Right ventricle myocardium superior (tissue), 1 donor: ENCODE results near the gene CEP83. TPM values are rescaled to one million over a fixed set of nuclear protein-coding genes. Genes with fewer than 3 reads are reported as not detected.

Experiments
- ATAC-seq: fragments of 200-7000 bp; cut with Tn5 transposase; one replicate; pipeline ENCODE4 v1.9.1; 2020; ENCODE audit warnings: mild to moderate bottlenecking; ENCODE audit not compliant: poor library complexity
- DNase-seq: peaks from one replicate; pipeline ENCODE4 v3.0.0-alpha.2; 2020
- intact Hi-C: fragments of 100-400 bp; cut with DNase I; formaldehyde crosslinking; loops from one replicate; pipeline ENCODE4 v1.11.2; 2022
- total RNA-seq: library from RNA; stranded (reverse); fragmentation: NEBNext Ultra II Directional; extraction: Animal tissue kit (Norgen Biotek cat#: 25700); gene quantifications from one replicate; pipeline ENCODE4 v1.2.1, GENCODE V29; 2021
- donor health status: DM: no; HTN: yes; CAD: no; lungs with severe emphysema.

Gene CEP83
- total RNA-seq, 1 donor from 2014 or later: 8.5 TPM

DNA sequence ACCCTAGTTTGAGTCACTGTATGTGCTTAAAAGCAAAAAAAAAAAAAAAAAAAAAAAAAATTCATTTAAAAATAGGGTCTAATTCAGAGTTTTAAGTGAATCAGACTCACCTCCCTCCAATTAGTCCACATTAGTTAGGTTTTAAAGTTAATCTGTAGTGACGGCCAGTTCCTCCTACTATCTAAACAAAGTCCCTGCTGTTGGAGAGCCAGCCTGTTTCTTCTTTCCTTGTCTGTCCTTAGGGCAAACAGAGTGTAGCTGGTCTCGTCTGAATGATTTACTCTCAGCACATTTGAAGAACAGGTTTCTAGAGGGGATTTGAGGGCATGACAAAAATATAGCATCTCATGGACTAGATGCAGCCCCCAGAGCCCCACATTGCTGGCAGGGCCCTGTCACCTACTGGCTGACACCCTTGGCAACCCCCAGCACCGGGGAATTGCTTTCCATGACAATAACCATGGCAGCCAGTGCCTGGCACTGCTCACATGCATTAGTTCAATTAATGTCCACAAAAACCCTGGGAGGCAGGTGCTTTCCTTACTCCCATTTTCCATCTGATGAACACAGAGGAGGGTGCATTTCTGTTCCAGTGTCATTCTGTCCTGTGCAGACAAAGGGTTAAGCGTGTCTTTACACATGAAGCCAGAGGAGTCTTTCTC is 173.0 kb downstream of the CEP83 start:
- intact Hi-C loops: no loop called here
- ATAC-seq: no peak
- no peak for DNase-seq

GRCh38 chr12:94285943-94286582 is 173.6 kb downstream of the CEP83 start:
- ATAC-seq: no peak
- intact Hi-C loops: no loop called here
- DNase-seq: no peak

DNA sequence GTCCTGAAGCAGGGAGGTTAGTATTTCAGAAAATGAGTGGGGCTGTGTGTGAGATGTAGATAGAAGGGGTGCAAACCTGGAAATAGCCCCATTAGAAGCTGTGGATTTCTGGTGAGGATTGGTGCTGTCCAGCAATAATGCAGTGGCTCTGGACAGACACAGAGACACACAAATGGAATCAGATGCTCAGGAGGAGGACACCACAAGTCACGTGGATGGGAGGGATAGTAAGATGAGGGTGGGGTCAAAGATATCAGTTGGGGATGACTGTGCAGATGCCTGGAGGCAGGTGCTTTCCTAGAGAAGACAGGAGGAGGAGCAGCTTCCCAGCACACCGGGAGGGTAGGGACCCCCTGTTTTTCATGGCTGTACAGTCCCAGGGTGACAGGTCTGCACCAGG is 174.8 kb downstream of the CEP83 start:
- DNase-seq (no peak), ATAC-seq (no peak)
- intact Hi-C loops: no loop called here

DNA sequence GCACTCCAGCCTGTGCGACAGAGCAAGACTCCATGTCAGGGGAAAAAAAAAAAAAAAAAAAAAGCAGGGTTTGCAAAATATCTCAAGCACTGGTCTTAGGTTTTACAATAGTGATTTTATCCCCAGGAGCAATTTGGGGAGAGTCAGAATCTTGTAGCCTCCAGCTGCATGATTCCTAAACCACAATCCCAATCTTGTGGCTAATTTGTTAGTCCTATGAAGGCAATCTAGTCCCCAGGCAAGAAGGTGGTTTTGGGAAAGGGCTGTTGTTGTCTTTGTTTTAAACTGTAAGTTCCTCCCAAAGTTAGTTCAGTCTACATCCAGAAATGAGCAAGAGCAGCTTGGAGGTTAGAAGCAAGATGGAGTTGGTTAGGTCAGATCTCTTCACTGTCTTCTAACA is 175.6 kb downstream of the CEP83 start:
- DNase-seq (no peak), ATAC-seq (no peak)
- intact Hi-C loops: no loop called here

DNA sequence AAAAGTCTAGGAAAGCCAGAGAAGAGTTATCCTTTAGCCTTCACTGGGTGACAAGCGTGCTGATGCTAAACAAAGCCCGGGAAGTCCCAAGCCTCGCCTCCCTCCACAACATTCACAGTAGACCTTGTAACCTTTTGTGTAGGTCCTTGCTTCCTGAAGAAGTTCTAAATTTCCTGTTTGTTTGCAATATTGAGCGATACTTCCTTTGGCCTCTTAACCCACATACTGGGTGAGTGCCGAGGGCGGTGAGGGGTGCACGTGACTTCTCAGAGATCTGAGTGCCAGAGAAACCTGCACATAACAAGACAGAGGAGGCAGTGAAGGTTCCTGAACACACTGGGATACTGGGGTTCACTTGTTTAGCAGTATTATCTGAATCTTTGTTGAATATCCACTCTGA is 177.0 kb downstream of the CEP83 start:
- intact Hi-C loops: no loop called here
- no peak for DNase-seq
- no peak for ATAC-seq

DNA sequence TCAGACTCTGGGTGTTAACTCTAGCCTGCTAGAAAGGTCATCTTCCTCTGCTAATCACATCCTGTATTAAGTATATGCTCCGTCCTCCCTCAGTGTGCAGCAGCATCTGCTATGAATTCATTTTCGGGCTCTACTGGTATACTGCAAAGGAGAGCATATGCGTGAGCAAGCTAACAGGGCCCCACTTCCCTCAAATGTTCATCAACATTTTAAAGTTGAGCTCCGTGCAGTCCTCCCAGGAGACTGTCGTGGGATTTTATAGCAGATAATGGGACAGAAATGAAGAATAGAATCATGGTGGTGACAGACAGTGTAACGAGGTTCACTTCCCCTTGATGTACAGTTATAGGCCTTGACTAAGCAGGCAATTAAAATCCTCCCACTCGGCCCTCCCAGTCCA is 179.6 kb downstream of the CEP83 start:
- no peak for ATAC-seq
- intact Hi-C loops: no loop called here
- no peak for DNase-seq

DNA sequence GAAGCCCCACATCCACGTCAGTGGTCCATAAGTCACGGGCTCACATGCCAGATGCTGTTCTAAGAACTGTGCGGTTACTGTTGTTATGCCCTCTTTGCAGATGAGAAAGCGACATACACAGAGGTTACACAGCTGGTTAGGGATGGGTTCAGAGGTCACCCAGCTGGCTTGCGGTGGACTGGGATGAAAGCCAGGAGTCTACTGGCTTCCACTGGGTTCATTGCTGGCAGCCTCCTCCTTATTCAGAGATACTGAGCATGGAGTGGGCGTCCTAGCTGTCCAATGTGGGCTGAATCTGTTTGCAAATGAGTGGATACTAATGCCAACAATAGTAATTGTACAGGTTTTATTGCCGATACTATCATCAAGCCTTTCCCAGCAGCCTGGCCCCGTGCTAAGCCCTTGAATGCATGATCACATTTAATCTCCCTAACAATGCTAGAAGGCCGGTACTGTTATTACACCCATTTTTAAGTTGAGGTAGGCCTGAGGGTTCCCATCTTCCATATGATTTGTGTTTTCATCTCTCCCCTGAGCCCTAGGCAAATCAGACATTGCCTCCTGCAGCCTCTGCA is 182.2 kb downstream of the CEP83 start:
- ATAC-seq: peak; percentile 74
- intact Hi-C loops: no loop called here
- no peak for DNase-seq

DNA sequence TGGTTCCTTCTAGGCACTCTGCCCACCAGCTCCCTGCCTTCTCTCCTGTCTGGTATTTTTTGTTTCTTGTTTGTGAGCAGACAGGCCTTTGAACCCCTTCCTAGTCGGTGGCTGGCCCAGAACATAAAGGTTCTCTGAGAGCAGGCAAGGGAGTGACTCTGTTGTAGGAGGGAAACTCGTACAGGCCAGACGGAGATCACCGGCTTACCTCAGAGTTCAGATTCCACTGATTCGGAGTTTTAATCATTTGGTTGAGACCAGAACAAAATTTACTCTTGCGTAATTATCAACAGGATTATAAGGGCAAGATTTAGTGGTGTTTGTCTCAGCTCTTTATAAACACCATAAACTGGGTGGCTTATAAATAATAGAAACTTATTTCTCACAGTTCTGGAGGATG is 182.9 kb downstream of the CEP83 start:
- DNase-seq: no peak
- intact Hi-C loops: no loop called here
- no peak for ATAC-seq

GRCh38 chr12:94273272-94273671 is 186.4 kb downstream of the CEP83 start:
- no peak for ATAC-seq
- DNase-seq: no peak
- intact Hi-C loops: no loop called here

DNA sequence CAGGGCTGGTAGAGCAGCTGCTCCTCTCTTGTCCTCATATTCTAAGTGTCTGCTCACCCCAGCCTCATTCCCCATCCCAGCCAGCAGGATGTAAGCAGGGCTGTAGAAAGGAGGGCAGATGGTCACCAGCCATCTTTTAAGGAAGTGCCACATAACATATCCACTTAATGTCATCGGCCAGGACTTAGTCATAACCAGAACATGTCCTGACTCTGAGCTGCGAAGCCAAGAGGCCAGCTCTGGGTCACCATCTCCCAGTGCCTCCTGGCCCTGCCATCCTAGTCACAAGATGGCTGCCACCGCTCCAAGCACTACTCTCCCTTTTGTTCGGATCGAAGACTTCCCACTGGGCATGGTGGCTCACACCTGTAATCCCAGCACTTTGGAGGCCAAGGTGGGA is 187.4 kb downstream of the CEP83 start:
- DNase-seq (no peak), ATAC-seq (no peak)
- intact Hi-C loops: no loop called here

DNA sequence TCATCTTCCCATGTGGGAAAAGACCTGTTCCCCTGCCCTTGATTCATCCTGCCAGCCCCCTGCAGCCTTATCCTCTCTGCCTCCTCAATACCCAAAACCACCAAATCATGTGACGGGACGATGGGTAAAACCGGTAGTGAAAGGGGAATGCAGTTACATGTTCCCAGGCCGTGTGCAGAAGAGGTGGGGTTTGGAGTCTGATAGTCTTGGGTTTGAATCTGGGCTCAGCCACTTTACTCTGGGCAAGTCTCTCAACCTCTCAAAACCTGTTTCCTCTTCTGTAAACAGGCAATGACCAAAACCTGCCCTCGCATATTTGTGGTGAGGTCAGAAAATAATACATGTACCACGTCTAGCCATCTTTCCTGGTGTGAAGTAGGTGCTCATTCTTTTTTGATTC is 188.3 kb downstream of the CEP83 start:
- intact Hi-C loops: no loop called here
- ATAC-seq: no peak
- DNase-seq: no peak

DNA sequence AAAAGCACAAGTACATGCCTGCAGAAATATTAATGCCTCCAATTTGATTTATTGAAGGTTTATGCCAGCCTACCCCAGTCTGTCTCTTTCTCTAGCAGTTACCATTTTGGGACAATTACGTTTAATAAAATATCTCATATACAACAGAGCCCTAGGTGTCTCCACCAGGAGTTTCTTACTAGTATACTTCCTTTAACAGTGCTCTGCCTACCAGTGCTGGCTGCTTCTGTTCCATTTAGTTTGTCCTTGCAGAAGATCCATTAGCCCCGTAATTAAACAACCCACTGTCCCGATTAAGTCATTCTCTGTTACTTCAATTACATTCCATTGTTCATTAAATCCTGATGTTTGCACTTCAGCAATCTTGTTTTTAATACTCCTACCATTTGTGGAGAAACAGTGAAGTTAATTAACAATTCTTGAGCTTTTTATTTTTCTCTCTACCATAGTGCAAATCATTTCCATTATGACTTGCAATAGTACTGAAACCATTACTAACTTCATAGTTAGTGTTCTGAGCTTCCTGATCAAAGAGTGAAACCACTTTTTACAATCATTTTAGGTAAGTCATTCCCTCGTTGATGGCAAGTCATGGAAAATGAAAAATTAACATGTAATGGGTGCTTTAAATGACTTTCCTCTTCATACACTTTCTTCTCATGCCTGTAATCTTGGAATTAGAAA is 190.2 kb downstream of the CEP83 start:
- ATAC-seq: no peak
- DNase-seq: no peak
- intact Hi-C loops: no loop called here

DNA sequence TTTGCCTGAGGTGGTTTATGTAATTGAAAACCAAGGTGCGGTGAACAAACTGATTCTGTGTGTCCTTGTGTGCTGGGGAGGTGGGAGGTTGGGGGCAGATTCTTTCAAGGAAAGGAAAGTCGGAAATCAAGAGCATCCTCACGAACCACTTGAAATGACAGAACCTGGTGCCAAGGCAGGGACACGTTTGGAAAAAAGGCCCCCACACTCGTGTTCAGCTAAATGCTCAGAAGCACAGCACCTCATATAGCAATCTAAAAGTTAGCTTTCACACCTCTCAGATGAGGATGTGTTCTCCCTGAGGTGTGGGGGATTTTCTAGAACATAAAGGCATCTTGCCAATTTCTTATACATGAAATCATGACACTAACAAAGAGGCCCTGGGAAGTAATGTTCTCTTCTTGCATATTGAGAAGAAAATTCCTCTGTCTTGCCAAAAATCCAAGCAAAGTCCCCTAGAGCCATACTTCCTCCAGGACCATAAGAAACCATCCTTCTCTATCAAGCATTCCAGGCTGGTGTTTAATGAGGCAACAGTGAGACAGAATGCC is 191.7 kb downstream of the CEP83 start:
- no peak for DNase-seq
- ATAC-seq: no peak
- intact Hi-C loops: no loop called here

DNA sequence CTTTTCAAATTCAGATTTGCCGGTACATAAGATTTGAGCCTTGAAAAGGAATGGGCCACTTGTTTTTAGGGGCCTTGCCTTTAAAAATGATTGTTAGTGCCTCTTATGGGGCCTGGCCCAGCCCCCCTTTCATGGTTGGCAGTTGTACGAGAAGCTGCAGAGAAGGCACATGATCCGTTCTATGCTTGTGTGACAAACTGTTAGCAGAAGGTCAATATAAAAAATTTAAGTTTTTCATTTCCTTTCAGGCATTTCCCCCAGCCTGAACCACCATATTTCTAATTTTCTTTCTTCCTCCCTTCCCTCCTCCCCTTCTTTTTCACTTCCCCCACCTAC is 192.2 kb downstream of the CEP83 start:
- ATAC-seq (no peak), DNase-seq (no peak)
- intact Hi-C loops: no loop called here

DNA sequence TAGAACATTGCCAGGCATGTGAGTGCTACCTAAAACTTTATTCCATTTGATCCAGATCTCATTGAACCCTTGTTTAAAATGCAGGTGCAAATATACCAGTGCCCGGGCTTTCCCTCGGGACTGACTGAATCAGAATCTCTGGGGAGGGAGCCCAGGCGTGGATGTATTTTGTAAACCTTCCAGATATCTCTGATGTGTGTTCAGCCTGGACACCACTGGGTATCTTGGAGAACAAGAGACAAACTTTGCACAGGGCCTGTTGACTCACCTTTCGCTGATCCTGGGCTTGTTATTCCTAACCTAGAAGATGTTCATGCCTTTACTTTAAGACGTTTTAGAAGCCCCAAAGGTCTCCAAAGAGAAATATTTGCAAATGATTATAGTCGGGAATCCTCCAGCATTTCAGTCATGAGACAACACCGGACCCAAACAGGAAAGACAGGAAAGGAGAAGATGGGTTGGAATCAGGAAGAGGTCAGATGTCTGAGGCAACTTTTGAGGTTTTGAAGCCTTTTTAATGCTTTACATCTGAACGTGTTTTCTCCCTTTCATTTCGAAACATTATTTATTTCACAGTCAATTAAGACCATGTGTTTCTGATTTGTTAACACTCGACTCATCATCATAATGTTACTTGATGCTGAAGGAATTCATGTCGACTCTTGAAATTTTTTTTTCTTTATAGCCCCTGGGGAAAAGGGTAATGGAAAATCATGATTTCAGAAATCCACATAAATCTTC is 192.7 kb downstream of the CEP83 start:
- DNase-seq: no peak
- no peak for ATAC-seq
- intact Hi-C loops: no loop called here

GRCh38 chr12:94265966-94266745 is 193.5 kb downstream of the CEP83 start:
- intact Hi-C loops: no loop called here
- ATAC-seq (no peak), DNase-seq (no peak)

DNA sequence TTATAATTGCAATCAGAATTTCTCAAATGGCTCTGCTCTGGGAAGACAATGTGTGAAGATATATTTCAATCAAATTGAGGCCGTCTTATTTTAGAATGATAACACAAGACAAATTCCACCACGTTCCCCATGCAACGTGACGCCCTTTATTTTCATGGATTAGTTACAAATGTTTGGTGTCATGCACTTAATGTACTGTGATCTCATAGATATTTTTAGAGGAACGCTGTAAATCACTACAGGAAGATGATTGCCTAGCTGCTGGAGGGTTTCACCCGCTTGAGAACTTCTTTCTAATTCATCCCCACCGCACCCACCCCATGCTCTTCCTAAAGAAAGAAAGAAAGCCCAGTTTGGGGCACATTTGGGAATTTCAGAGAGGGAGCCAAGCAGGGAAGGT is 194.1 kb downstream of the CEP83 start:
- DNase-seq (no peak), ATAC-seq (no peak)
- intact Hi-C loops: no loop called here

DNA sequence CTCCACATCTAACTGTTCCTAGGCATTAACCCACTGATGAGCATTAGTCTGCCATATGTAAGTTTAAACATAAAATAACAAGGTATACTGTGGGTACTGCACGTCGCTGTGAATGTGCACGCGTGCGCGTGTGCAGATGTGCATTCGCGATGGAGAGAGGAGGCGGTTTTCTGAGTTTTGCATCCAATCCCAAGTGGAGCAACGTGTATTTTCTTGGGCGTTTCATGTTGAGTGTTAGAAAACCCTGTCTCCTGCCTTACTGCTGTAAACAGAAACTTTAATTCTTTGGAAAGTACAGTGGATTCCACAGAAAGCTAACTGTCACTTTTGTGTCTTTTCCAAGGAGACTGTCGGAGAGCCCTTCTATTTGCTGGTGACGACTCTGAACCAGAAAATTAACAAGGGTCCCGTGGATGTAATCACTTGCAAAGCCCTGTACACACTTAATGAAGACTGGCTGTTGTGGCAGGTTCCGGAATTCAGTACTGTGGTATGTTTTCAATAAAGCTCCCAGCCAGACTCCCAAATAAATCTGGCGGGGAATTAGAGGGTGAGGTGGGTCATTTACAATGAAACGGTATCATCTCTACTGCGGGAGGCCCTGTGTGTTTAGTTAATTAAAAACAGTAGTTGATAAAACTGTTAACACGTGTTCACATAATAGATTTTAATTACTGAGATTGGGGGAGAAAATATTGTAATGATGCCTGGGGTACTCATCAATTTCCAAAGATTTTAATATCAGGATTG is 194.8 kb downstream of the CEP83 start:
- DNase-seq (no peak), ATAC-seq (no peak)
- intact Hi-C loops: no loop called here
